GM18502 (cell line): ENCODE measurements around the gene SLC38A9.

ENCODE experiments used
- ATAC-seq: cut with Tn5 transposase; IDR thresholded peaks from one replicate; pipeline ENCODE4 v1.9.1; 2021; ENCODE audit warnings: mild to moderate bottlenecking; ENCODE audit not compliant: unreplicated experiment, poor library complexity

The SLC38A9 gene

DNA sequence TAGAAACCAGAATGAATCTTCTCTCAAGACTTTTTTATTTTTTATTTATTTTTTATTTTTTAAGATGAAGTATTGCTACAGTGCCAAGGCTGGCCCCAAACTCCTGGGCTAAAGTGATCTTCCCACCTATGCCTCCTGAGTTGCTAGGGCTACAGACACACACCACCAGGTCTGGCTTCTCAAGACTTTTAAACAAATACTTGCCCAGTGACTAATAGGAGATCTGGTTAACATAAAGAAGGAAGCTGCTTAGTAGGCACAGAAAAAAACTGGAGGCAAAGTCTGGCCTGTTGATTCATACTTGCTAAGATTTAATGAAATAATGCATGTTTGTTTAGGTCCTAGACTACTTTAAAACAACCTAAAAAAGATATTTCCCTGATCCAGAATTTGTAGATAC lies 43.8 kb downstream of the SLC38A9 start:
- ATAC-seq: no peak

- ATAC-seq: no peak
Observed at GRCh38 chr5:55667938-55668337, 44.2 kb downstream of the SLC38A9 start.

DNA sequence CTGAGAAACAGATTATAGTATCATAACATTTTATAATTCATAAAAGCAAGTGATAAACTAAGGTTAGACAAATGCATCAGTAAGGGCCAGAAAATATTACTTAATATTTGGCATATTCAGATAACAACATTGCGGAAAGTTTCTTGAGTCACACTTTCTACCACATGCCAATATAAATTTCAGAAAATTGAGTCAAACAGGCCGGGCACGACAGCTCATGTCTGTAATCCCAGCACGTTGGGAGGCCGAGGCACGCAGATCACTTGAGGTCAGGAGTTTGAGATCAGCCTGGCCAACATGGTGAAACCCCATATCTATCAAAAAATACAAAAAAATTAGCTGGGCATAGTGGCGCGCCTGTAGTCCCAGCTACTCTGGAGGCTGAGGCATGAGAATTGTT lies 47.1 kb downstream of the SLC38A9 start:
- ATAC-seq: no peak

- no peak for ATAC-seq
Observed at GRCh38 chr5:55657443-55657842, 54.7 kb downstream of the SLC38A9 start.

DNA sequence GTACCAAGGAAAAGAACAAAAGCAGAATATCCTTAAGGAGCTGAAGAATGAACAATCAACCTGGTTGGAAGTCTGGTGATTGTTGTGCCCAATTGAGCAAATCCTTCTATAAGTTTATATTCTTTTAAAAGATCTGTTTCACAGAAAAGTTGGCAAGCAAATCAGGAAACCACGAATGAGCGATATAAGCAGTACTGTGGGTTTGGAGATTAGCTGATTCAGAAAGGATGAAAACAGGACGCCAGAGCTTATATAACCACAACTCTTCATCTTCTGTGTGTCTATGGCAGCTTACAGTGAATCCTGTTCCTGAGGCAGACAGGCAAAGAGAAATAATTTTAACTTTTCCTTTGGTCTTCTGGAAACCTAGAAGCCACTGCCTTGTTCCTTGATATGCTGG lies 61.7 kb downstream of the SLC38A9 start:
- ATAC-seq: no peak

DNA sequence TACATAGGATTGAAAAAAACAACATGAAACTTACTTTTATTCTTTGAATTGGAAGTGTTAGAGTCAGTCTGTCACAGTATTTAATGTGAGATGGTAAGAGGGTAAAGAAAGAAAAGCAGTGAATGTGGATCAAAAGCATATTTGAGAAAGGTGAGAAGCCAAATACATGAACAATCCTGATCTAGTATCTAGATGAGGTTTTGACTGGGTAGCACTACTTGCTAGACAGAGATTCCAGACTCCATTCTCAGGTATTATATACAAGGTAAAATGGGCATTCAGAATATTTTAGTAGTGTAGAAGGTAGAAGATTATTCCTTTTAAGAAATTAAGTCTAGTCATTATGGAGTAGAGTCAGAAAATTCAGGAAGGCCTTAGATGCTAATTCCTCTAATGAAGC lies 62.2 kb downstream of the SLC38A9 start:
- ATAC-seq: no peak

DNA sequence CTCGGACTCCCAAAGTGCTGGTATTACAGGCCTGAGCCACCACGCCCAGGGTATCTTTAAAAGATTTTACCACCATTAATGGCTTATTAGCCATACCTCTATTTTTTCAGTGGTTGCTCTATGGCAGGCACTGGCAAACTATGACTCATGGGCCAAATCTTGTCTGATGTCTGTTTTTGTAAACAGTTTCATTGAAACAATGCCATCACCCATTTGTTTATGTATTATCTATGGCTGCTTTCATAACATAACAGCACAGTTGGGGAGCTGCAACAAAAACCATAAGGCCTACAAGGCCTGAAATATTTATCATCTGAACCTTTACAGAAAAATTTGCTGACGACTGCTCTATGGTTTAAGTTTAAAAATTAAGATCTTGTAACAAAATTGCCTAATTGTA lies 66.8 kb downstream of the SLC38A9 start:
- ATAC-seq: no peak

GRCh38 chr5:55638455-55638854 lies 73.7 kb downstream of the SLC38A9 start:
- no peak for ATAC-seq

DNA sequence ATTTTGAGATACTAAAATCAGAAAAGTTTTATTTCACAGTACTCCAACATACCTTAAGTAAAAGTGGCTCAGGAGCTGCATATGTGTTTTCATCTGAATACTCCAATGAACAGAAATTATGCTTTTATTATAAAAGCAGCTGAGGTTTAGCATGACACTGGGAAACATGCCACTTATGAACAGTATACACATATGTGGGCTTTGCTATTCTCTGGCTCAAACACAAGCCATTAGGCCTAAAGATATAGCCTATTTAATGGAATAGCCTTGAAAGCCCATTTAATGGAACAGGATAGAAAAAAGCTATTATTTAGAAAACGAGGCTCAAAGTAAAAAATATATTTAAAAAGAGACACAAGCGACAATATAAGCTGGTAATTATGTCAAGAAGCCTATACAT lies 74.1 kb downstream of the SLC38A9 start:
- ATAC-seq: no peak

DNA sequence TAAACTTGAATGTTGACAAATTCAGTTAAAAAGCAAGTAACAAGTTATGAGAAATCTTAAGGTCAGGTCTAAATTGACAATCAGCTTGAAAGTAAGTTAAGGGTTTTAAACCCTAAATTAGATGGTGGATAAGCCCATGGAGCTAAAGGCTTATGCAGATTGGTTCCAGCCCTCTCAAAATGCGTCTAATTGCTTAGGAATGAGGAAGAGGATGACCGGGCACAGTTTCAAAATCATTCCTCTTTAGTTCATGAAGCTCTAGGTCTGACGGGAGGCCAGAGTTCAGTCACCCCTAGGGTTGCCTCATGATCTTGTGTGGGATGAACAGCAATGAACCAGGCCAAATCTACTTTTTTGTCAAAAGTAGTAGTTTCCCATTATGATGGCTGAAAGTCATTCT lies 75.4 kb downstream of the SLC38A9 start:
- no peak for ATAC-seq

- no peak for ATAC-seq
Observed at GRCh38 chr5:55636177-55636576, 75.9 kb downstream of the SLC38A9 start.

DNA sequence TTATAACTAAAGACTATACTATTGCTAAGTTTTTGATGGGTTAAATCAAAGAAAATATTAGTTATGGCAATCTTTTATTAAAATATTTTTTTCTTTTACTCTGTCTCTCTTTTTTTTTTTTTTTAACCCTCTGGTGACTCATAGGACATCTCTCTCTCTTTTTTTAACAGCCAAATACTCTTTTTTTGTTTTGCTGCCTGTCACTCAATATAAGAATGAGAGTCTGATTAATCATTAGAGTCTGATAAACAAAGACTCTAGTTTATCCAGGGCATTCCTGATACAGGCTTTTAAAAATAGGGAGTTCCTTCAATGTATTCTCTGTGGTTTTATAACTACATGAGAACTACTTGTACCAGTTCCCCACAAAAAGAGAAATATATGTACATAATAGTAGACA lies 77.3 kb downstream of the SLC38A9 start:
- no peak for ATAC-seq

- ATAC-seq: no peak
Observed at GRCh38 chr5:55634209-55634805, 77.8 kb downstream of the SLC38A9 start.

DNA sequence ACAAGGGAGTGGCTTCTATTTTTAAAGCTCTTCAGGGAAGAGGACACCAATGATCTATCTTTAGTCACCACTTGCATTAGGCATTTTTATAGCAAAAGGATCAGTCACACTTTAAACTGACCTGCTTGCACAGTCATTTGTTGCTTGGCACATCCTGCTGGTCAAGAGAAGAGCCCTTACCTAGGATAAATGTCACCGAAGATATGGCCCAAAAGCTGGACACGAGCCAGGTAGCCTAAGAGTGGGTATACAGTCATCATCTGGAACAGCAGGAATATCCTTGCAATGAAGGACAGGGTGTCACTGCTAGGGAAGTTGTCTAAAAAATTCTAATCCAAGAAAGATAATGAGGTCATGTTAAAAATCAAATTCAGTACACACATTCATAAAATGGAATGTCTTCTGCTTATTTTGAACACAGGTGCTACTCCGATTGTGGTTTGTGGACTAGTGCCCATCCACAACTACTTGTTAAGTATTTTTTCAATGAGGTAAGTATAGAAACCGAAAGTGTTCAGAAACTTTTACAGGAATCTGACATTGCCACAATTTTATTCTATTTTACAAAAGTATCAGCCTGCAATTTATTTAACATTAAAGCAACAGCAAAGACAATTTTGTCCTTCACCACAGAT lies 78.4 kb downstream of the SLC38A9 start:
- no peak for ATAC-seq

DNA sequence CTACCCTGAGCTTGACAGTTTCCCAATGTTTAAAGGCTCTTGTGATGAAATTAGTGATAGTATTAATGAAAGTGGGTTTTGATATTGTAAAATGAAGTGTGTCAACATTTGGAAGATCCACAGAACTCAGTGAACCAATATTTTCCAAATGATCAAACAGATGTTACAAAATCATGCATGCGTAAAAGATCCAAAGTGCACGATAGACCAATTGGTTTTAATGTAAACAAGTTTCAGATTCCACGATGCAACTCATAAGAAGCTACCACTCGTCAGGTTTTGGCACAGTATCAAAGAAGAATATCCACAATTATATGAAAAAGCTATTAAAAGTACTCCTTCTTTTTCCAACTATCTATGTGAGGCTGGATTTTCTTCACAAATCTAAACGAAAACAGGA lies 82.3 kb downstream of the SLC38A9 start:
- ATAC-seq: no peak

DNA sequence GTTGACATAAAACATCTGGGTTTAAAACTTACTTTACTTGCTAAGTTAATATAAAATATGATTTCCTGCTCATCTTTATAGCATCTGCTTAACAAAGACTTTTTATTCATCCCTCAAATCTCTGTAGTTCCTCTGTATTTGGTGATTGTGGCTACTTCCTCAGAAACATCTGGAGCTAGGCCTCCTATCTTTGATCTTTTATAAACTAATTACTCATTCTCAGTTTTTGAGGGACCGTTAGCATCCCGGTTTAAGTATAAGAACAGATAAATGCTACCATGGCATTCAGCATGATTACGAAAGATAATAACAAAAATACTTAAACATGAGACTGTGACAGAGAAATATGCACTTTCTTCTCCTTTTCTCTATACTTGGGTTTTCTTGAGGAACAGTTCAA lies 85.3 kb downstream of the SLC38A9 start:
- no peak for ATAC-seq

DNA sequence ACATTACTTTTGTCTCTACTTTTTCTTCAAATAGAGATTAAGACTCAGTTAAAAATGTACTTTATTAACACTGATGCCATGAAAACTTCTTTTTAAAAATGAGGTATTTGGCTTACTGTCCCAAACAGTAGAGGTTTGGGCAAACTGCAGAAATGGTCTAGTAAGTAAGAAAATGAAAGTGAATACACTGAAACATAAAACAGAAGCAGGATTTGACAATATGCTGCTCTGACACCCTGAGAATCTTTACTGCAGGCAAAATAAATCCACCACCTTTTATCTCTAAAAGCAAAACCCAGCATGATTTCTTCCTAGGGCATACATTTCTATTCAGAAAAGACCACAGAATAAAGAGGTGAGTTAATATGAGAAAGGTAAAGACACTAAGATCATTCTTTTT lies 86.2 kb downstream of the SLC38A9 start:
- no peak for ATAC-seq

DNA sequence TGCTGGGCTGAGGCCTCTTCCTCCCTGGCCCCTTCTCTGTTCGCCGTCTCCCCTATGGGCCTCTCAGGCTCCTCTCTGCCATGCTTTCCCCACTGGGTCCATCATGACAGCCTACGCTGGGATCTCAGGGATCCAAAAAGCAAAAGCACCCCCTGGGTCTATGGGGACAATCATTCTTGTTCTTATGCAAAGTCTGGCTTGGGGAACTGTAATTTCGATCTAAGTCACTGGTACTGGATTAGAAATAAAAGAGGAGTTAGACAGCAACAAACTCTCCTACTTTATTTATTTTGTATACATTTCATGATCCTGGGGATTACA lies 86.6 kb downstream of the SLC38A9 start:
- no peak for ATAC-seq

DNA sequence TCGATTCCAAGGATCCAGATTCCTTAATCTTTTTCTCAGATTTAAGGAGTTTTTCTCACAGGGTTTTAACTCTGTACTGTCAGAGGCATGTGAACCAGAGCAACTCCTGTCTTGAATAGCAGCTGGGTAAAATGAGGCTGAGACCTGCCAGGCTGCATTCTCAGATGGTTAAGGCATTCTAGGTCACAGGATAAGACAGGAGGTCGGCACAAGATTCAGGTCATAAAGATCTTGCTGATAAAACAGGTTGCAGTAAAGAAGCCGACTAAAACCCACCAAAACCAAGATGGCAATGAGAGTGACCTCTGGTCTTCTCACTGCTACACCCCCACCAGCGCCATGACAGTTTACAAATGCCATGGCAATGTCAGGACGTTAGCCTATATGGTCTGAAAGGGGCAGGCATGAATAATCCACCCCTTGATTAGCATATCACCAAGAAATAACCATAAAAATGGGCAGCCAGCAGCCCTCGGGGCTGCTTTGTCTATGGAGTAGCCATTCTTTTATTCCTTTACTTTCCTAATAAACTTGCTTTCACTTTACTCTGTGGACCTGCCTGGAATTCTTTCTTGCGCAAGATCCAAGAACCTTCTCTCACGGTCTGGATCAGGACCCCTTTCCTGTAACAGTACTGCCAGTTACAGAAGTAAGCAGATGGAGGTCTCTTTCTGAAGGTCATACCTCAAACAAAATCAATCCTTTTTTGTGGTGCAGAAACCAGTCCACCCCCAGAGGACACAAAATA lies 87.1 kb downstream of the SLC38A9 start:
- no peak for ATAC-seq

DNA sequence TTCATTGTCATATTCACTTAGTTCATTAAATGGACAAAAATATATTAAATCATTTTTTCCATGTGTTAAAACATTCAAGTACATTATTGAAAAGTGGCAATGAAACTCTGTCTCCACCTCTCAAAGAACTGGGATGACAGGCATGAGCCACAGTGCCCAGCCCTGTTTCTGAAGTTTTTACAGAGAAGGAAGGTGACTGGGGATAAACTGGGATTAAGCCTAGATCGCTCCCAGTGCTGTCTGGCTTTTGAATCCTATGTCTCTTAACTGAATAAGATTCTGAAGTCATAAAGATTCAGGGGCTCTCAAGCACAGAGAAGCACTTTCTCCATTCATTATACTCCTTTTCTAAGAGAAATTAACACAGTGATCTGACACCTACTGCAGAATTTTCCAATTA lies 88.3 kb downstream of the SLC38A9 start:
- ATAC-seq: no peak

GRCh38 chr5:55622460-55622859 lies 89.7 kb downstream of the SLC38A9 start:
- ATAC-seq: no peak

DNA sequence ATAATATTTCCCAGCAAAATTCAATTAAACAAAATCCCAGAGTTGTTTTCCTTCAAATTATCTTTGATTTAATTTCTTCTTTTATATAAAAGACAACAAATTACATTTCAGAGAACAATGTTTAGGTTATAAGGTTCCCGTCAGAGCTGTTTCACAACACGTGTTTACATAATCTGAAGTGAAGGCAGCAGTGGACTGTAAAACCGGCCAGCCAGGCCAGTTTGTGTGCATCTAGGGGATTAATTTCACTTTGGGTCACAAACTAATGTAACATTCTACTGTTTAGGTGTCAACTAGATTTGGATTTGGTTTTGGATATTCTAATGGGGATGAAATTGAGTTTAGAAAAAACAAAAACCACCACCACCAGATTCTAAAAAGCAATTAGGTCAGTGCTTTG lies 90.9 kb downstream of the SLC38A9 start:
- ATAC-seq: no peak
